Fibroblast of the conjunctiva (primary cell): Measurements from ENCODE around the gene HEATR1.

ENCODE experiments used
- DNase-seq: peaks from one replicate; pipeline ENCODE4 v3.0.0-alpha.2; 2010; ENCODE audit warnings: low read depth

HEATR1 gene

DNA sequence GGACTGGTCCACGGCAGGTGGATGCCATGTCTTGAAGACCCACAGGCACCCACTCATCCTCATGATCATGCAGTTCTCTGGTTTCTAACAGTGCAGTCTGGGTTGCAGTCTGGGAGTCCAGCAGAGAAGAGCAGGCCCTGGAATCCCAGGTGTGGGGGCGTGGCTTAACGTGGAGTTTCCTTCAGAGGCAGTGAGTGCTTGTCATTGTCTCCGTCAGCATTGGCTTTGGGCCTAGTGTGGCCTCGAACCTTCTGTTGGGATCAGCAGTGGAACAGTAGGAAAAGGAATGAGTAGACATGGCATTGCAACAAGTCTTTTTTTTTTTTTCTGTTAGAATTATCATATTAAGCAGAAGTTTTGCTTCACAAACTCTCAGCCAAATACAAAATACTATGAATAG is 67.8 kb downstream of the HEATR1 start:
- no peak for DNase-seq

DNA sequence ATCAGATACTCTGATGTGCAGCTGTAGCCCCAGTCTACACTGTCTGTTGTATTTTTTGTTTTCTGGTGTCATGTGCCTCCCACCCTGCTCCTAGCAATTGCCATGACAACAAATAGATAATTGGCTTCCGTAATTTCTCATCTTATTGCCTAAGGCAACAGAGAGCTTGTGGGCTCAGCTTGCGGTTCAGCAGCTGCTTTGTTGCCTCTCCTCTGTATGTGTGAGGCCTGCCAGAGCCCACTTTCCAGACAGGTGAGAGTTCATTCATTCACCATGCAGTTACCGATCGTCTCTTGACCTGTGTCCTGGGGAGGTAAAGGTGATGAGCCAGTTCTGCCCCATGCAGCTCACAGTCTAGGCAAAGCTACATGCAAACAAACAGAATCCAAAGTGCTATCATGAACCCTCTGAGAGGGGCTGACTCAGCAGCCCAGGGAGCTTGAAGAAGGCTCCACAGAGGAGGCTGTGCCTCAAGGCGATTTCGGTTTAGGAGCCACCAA is 68.6 kb downstream of the HEATR1 start:
- DNase-seq, result no peak

DNA sequence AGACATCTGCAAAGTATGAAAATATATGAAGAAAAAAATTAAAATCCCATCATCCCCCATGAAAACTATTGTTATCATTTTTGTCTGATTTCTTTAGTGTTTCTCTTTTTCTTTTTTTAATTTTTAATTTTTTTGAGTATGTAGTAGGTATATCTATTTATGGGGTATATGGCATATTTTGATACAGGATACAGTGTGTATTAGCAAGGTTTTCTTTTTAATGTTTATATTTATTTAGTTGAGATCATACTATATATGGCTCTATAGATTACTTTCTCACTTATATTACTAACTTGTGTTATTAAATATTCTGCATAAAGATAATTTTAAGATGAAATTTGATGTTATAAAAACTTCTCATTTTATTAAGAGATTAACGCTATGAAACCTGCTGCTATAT is 69.1 kb downstream of the HEATR1 start:
- no peak for DNase-seq

DNA sequence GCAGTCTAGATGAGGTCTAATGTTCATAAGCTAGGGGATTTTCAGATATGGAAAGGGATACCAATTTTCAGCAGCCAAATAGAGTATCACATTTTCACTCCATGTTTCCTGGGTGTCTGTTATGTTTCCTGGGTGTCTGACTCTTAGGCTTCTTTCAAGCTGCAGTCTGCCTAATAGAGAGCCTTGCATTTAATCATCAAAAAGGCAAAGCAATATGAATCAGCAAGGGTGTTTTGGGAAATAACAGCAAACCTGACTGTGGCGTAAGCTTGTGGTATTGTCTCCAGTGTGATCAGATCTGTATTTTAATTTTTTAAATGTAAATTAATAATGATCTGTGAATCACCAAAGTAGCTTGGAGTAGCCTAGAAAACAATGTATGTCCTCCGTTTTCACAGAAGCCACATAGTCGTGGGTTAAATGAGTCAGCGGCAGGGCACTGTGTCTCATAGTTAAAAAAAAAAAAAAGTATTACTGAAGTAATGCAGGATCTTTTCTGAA is 70.1 kb downstream of the HEATR1 start:
- no peak for DNase-seq

DNA sequence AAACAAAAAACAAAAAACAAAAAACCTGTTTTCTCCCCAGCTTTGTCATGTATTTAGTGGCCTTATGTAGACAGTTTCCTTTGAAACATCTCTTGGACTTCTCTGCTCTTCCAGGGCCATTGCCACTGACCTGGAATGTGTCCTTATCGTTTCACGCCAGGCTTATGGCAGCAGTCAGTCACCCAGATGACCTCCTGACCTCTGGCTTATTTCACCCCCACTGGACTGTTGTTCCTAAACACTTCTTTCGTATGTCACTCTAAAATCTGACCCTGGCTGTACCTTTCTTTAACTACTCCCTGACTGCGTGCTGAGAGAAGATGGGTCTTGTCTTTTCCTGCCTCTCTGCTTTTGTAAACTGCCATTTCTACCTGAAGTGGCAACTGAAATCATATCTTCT is 71.5 kb downstream of the HEATR1 start:
- no peak for DNase-seq

DNA sequence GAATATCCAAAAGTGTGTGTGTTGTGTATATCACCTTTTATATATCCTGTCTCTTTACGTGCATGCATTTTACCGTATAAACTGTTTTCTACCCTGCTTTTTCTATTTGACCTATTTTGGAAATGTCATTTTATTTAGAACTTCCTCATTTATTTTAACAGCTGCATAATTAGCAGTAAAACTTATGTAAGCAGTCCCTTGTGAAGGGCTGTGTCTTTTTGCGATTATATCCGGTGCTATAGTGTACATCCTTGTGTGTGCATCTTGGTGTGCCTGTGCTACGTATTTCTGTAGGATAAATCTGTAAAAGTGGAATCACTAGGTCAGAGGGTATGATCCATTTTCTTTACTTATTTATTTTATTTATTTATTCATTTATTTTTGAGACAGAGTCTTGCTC is 73.4 kb downstream of the HEATR1 start:
- DNase-seq, result no peak

DNA sequence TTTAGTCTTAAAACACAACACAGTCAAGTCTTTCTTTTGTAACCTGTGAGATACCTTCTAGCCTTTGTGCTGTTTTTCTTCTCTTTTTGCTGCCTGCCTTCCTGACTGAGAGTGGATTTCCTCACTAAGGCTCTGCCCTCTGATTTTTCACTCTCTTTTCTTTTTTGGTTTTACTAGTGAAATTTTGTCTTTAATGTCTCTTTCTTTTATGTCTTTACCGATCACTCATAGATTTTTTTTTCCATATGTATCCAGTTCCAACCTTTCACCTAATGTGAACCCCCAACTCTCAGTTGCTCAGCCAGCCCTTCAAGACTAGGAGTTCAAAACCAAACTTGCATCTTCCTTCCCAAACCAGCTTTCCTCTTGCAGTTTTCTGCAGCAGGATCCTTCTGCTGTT is 74.0 kb downstream of the HEATR1 start:
- no peak for DNase-seq

DNA sequence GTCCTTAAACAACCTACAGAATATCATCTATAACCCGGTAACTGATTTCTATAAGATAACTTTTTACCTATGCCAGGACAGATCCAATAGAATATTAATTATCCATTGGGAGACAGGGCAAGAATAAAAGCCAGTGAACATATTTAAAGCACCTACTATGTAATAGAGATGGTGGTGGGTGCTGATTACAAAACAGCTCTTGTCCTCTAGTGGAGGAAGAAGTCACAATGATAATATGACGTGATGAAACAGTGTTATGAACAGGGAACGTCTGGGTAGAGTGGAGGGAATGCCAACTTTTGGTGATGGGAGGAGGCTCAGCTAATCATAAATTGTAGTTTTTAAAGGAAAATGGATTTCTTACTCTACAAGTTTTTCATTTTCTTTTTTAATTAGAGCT is 78.2 kb downstream of the HEATR1 start:
- no peak for DNase-seq

DNA sequence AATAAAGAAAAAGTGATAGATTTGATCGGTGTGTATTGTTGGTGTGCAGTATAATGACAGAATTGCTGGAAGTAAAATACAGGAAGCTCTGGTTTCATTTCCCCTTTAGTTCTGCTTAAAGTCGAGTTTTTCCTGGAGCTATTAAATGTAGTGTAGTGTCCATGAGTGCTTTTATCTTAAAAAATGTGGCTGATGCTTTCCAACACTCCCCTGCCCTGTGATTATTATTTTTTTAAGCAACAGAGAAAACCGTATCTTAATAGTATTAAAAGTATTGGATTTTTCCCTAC is 79.5 kb downstream of the HEATR1 start:
- no peak for DNase-seq

DNA sequence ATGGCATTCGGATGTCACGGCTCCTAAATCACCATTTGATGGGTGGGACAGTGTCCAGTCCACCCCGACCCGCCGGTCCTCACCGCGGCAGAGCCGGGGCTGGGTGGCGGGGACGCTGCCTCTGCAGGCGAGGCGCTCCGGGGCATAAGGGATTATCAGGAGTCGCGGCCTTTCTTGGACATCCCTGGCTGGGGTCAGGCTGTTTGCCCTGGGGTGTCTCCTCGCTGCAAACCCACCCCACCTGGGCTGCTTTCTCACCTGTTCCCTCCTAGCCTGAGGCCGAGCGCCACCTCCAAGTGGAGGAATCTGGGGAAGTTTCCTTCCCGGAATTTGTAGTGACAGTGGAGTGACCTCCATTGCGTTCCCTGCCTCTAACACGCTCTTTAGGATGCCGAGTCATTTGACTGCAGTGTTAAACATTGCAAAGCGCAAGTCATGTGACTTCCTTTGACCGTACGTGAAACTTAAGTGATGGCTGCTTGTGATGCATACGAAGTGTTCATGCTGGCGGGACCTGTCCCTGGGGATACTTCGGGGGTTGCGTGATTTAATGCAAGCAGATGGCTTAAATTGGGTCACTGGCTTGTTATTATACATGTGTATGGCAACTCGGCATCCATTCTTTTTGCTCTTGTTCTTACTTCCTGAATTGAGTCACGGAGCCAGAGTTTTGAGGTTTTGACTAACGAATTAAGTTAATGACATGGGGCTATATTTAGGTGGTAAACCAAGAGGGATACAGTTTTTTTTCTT is 80.0 kb downstream of the HEATR1 start:
- DNase-seq, result peak; percentile 84

DNA sequence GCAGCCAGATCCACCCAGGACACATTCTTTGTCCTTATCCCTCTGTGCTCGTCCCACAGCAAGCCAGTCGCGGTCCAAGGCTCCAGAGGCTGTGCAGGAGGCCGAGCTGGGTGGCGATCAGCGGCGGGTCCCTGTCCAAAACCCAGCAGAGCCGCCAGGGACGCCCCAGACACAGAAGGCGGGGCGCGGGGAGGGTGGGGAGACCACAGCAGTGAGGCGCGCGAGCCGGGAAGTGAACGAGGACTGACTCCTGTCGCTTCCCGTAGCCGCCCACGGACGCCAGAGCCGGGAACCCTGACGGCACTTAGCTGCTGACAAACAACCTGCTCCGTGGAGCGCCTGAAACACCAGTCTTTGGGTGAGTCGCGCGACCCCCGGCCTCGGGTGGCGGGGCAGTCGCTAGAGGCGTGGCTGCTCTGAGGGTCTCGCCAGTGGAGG is 80.6 kb downstream of the HEATR1 start, which contains the start of gene LGALS8:
Gene LGALS8, plus strand, starts transcription at position 279 of the 438 bp plus-strand sequence. CDS start 2,089 bp downstream, outside the sequence.
- DNase-seq, result peak; percentile 63

DNA sequence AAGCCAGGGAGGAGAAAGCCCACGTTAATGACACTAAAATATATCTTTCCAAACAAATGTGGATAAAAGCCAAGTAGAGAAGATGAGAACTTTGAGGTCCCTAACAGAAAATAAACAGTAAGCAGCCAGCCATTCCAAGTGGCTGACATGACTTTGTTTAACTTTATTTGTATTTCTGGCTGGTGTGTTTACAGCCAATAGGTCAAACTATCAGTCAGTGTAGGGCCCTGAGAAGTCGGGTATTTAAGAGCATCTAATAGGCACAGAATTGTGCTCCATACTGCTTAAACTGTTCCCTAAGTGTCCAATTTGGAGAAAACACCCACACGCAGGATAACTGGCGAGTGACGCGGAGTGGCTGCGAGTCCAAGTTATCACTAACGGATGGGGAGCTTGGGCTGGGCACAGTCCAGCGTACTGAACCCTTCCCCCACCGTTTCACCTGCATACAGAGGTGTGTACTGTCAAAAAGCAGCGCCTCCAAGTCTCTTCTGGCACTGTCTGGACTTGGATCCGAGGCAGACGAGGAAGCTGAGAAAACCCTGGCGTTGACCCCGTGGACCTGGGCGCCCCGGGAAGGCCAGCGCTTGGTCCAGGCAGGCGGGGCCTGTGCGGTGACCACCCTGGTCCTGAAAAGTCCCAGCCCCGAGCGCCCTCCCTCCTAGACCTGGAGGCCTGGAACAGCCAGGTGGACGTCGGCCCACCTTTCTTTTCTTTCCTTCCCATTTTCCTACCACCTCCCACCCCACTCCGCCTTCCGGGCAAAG is 81.2 kb downstream of the HEATR1 start:
- DNase-seq, result no peak

DNA sequence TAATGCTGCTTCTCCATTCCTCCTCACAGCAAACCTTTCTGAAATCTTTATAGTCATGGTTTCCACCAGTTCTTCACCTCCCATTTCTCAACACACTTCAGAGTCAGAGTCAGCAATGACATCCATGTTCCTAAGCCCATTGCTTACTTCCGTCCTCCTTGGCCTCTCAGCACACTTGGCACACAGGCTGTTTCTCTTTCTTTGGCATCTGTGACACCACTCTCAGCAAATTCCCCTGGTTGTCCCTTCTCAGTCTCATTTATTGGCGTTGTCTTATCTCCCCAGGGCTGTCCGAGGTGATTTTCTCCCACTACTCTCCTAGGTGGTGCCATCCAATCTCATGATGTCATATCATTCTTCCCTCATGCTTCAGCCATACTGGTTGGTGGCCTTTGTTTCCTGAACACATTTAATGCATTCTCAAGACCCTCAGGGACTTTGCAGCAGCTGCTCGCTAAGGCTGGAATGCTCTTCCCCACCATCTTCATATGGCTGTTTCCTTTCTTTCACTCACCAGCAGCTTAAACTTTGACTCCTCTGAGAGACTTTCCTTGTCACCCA is 83.8 kb downstream of the HEATR1 start:
- no peak for DNase-seq

DNA sequence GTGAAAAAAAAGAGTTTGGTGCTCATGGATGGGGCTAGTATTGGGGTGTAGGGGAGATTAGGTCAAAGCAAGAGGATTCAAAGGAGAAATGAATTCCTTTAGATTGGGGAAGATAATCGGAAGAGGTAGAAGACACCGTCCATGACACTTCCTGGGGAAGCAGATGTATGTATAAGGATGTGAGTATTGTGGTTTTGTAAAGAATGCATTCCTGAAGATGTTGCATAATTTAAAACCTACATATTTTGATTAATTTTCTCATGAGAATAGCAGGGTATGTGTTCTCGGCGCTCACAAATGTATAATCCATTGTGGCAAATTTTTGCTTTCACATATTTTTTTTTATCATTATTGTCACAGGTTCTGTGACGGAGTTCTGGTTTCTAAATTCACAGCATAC is 86.0 kb downstream of the HEATR1 start:
- DNase-seq, result no peak

DNA sequence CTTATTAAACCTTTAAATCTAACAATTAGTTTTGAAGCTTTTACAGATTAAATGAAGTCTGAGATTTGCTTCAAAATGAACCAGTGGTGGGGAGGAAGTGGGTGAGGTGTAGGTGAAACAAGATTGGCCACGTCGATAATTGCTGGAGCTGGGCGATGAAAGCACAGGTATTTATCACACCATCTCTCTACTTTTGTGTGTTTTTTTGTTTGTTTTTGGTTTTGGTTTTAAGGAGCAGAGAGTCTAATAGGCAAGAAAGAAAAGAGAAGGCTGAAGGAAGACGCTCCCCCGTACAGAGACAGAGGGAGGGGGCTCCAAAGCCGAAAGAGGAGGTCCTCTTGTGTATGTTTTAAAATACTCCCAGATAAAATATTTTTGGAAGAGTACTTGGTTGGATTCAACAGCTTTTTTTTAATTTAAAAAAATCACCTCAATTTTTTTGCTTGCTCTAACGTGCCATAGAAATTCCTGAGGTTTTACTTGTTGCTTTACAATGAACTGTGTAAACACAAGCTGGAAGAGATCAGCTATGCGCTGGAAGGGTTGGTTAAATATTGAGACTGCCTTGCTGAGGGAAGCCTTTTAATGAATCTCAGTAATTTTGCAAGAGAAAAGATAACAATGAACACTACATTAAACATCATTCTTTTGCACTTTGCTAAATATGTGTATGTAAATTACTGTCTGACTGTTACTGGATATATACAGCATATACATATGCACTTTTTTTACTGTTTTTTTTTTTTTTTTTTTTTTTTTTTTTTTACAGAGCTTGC is 87.2 kb downstream of the HEATR1 start:
- DNase-seq, result no peak

DNA sequence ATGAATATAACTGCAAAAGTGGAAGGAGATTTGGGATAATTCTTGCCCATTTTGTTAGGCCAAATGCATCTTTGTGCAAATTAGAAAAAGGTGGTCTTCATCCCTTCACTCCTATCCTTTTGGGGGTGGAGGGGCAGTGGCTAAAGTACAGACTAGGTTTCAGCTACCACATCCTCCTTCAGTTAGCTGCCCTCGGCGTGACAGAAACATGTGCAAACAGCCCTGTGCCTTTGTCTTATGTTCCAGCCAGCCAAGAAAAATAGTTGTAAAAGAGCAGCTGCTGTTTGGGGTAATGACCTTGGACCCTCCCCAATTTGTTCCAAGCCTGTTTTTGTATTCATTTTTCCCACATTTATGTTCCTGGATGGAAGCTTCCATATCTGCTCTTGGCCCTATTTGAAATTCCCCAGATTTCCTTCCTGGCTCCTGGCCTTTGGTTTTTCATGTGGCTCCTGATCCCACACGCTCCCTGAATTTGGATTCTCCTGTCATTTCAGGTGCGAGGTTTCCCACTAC is 88.8 kb downstream of the HEATR1 start:
- DNase-seq, result no peak

DNA sequence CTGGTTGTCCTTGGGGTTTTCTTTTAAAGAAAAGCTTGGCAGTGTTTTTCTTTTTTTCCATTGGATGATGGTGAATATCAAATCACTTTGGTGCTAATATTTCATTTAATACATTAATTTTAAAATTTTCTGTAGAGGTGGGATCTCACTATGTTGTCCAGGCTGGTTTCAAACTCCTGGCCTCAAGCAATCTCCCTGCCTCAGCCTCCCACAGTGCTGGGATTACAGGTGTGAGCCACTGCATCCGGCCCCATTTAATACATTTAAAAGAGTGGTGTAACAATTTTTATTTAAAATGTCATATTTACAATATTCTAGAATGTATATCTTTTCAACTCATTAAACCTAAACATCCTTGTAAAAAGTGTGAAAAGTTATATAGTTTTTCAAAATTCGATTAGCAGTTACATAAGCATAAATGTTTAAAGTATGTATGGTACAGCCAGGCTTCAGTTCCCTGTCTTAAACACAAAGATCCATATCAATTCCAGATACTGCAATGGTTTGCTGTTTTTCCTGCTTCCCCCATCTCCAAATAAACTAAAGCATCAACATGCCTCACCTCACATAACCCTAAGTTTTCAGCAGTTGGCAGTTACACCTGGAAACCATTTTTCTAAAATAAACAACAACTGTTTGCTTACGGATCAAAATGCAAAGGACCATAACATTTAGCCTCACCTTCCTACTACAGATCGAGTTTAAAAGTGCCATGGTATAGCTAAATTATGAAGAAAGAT is 89.4 kb downstream of the HEATR1 start:
- no peak for DNase-seq

DNA sequence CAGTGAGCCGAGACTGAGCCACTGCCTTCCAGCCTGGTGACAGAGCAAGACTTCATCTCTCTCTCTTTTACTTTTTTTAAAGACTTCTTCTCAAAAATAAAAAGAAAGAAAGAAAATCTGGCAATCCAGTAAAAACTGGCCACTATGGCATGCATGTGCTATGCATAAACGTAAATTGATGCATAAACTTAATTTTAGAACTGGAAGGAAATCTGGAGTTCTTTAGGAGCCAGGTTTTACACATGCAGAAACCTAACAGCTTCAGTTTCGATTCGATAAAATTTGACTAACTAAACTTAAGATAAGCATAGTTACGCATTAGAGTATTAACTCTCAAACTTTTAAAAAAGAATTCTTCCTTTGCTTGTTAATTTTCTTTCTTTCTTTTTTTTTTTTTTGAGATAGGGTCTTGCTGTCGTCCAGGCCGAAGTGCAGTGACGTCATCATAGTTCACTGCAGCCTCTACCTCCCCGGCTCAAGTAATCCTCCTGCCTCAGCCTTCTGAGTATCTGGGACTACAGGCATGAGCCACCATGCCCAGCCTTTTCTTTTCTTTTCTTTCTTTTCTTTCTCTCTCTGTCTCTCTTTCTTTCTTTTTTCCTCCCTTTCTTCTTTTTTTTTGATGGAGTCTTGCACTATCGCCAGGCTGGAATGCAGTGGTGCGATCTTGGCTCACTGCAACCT is 92.4 kb downstream of the HEATR1 start:
- DNase-seq, result no peak

DNA sequence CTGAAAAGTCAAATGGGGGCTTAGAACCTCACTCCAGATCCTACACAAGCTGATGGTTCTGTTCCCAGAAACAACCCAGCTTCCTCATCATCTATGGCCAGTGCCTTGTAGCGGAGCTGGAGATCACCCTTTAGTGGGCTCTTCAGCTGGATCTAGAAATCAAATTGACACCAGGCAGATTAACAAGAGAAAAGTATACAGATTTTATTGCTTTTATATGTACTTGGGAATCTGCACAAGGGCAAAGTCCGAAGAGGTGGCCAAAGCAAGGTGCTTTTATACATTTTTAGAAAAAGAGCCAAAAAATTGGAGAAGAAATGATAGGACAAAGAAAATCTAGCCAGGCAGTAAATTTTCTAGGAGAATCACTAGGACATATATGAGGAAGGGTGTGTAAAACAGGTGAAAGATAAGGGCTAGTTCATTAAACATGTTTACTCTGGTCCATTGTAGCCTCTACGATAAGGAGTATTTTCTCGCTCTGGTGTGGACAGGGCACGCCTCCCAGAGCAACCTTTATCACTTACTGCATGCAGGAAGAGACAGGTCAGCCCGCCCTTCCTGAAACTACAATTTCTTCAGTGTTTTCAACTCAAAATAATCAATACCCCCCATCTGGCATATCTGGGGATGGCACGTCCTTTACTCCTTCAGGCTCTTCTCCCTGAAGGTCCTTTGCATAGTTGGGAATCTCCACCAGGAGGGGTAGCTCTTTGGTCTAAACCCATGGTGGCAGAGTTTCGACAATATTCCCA is 94.5 kb downstream of the HEATR1 start:
- DNase-seq, result no peak

DNA sequence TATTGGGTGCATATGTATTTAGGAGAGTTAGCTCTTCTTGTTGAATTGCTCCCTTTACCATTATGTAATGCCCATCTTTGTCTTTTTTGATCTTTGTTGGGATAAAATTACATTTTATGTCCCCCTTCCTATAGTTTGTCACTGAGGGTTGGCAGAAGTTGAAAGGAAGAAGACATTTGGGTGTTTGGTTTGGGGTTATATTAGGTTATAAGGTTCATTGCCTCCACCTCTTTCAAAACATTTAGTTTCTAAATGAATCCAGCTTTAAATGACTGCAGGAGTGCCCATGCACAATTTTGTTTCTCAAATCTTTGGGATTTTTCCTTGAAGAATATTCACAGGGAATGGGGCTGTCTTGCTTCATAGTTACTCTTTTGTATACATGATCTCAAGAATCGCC is 95.1 kb downstream of the HEATR1 start:
- no peak for DNase-seq
